Tibial artery (tissue), 4 donors: ENCODE measurements around the gene WFDC1.

Source experiments
- DNase-seq, 2 donors: peaks; one replicate each; pipeline ENCODE4 v3.0.0-alpha.2; 2019
- H3K27ac ChIP-seq, 2 donors: fragments of 200-600 bp; sonication (generic) in 1 of 2; 1 replicate in 1 of 2; 2 replicates in 1 of 2; pipeline ENCODE4 v1.5.1; 2018 to 2019; ENCODE audit warnings: mild to moderate bottlenecking in 1 of 2
- H3K27me3 ChIP-seq, 2 donors: fragments of 200-600 bp; sonication (generic) in 1 of 2; one replicate each; pipeline versions ENCODE4 v1.5.1 to v1.6.0; 2016 to 2019
- H3K36me3 ChIP-seq, 3 donors: fragments of 200-600 bp; sonication (generic) in 2 of 3; one replicate each; pipeline ENCODE4 v1.5.1; 2016 to 2019; ENCODE audit warnings: mild to moderate bottlenecking in 2 of 3
- H3K4me1 ChIP-seq, 4 donors: fragments of 200-600 bp; sonication (generic) in 2 of 4; 1 replicate in 3 of 4; 2 replicates in 1 of 4; pipeline ENCODE4 v1.5.1; 2016 to 2019
- H3K4me3 ChIP-seq, 2 donors: fragments of 200-600 bp; sonication (generic) in 1 of 2; 1 replicate in 1 of 2; 2 replicates in 1 of 2; pipeline ENCODE4 v1.5.1; 2018 to 2019; ENCODE audit warnings: mild to moderate bottlenecking in 2 of 2
- H3K9me3 ChIP-seq, 3 donors: fragments of 200-600 bp; sonication (generic) in 1 of 3; one replicate each; pipeline ENCODE4 v1.5.1; 2016 to 2019
- CTCF ChIP-seq, 2 experiments: fragments of 200-600 bp in 1 of 2; fragments of 450-650 bp in 1 of 2; IDR thresholded peaks; one replicate each; pipeline ENCODE4 v1.5.1; 2017 to 2019; ENCODE audit warnings: antibody characterized with exemption in 2 of 2, mild to moderate bottlenecking in 1 of 2, moderate library complexity in 1 of 2
- intact Hi-C: fragments of 100-400 bp; cut with DNase I; formaldehyde crosslinking; loops from one replicate; pipeline ENCODE4 v1.15.0; 2023; ENCODE audit warnings: low total_unique reads

WFDC1 gene

GRCh38 chr16:84370723-84371552 lies 76.3 kb downstream of the WFDC1 start:
- H3K27ac ChIP-seq, result no peak overlapping the region
- intact Hi-C loops, result no loop called here
- TF ChIP-seq CTCF (IDR thresholded peaks at IDR 0.05), result no peak
- H3K9me3 ChIP-seq, result no peaks in the 10 kb centered on the region
- DNase-seq, result no peak
- peaks cover 0 to 54% of the 10 kb centered on the region in 2 donors for H3K27me3 ChIP-seq
- H3K36me3 ChIP-seq, result no peaks in the 10 kb centered on the region
- peaks cover 0 to 8% (median 7%) of the 10 kb centered on the region in 4 donors for H3K4me1 ChIP-seq
- H3K4me3 ChIP-seq, result no peak overlapping the region

GRCh38 chr16:84371553-84371865 lies 76.8 kb downstream of the WFDC1 start:
- DNase-seq, result no peak
- peaks cover 0 to 8% (median 7%) of the 10 kb centered on the region in 4 donors for H3K4me1 ChIP-seq
- intact Hi-C loops, result no loop called here
- H3K4me3 ChIP-seq, result no peak overlapping the region
- no peaks in the 10 kb centered on the region for H3K9me3 ChIP-seq
- peaks cover 0 to 50% of the 10 kb centered on the region in 2 donors for H3K27me3 ChIP-seq
- no peak overlapping the region for H3K27ac ChIP-seq
- TF ChIP-seq CTCF (IDR thresholded peaks at IDR 0.05), result no peak
- H3K36me3 ChIP-seq, result no peaks in the 10 kb centered on the region

- intact Hi-C loops, result no loop called here
- no peaks in the 10 kb centered on the region for H3K36me3 ChIP-seq
- no peak overlapping the region for H3K27ac ChIP-seq
- peaks cover 0 to 25% of the 10 kb centered on the region in 2 donors for H3K27me3 ChIP-seq
- no peaks in the 10 kb centered on the region for H3K4me1 ChIP-seq
- no peak overlapping the region for H3K4me3 ChIP-seq
- no peak for TF ChIP-seq CTCF (IDR thresholded peaks at IDR 0.05)
- no peaks in the 10 kb centered on the region for H3K9me3 ChIP-seq
- no peak for DNase-seq
Observed at GRCh38 chr16:84373907-84374489, 79.3 kb downstream of the WFDC1 start.

- Histone ChIP-seq H3K9me3 (no peaks in the 10 kb centered on the region), H3K36me3 (no peaks in the 10 kb centered on the region), H3K4me3 (no peak overlapping the region), H3K4me1 (no peaks in the 10 kb centered on the region), H3K27me3 (peaks cover 0 to 10% of the 10 kb centered on the region in 2 donors), H3K27ac (no peak overlapping the region)
- no peak for TF ChIP-seq CTCF (IDR thresholded peaks at IDR 0.05)
- intact Hi-C loops, result no loop called here
- peak in 1 of 2 donors; percentile 19 for DNase-seq
Observed at GRCh38 chr16:84378099-84378498, 83.4 kb downstream of the WFDC1 start.

- H3K27me3 ChIP-seq, result peaks cover 0 to 7% of the 10 kb centered on the region in 2 donors
- H3K9me3 ChIP-seq, result no peaks in the 10 kb centered on the region
- H3K27ac ChIP-seq, result no peak overlapping the region
- no peak overlapping the region for H3K4me3 ChIP-seq
- no peak for TF ChIP-seq CTCF (IDR thresholded peaks at IDR 0.05)
- no peaks in the 10 kb centered on the region for H3K4me1 ChIP-seq
- intact Hi-C loops, result no loop called here
- no peaks in the 10 kb centered on the region for H3K36me3 ChIP-seq
- peak in 1 of 2 donors; percentile 17 for DNase-seq
Observed at GRCh38 chr16:84378567-84378966, 83.9 kb downstream of the WFDC1 start.
